BE2C (cell line): Measurements from ENCODE around the gene ANKRD29.

Experiments used
- DNase-seq: peaks from one replicate; pipeline ENCODE4 v3.0.0-alpha.2; 2020
- H3K27me3 ChIP-seq: fragments of 250-450 bp; sonication (Bioruptor Pico); 2 replicates; pipeline ENCODE4 v1.5.1; 2020; ENCODE audit warnings: mild to moderate bottlenecking
- H3K36me3 ChIP-seq: fragments of 250-450 bp; sonication (Bioruptor Pico); 2 replicates; pipeline ENCODE4 v1.5.1; 2020; ENCODE audit warnings: mild to moderate bottlenecking
- H3K4me1 ChIP-seq: fragments of 250-450 bp; sonication (Bioruptor Pico); 2 replicates; pipeline ENCODE4 v1.5.1; 2020
- H3K4me3 ChIP-seq: 2 replicates; pipeline ENCODE4 v1.5.1; 2011; ENCODE audit warnings: low read depth, low read length
- H3K9me3 ChIP-seq: fragments of 250-450 bp; sonication (Bioruptor Pico); 2 replicates; pipeline ENCODE4 v1.5.1; 2020
- CTCF ChIP-seq: IDR thresholded peaks from 2 replicates; pipeline ENCODE4 v1.5.1; 2012; ENCODE audit warnings: mild to moderate bottlenecking, low read depth, low read length

Gene ANKRD29

GRCh38 chr18:23689031-23689615 lies 26.4 kb upstream of the ANKRD29 start, which contains the start of gene LAMA3:
Gene LAMA3, plus strand, starts transcription at chr18:23689453. Its CDS starts 231 bp downstream, at chr18:23689684.
- no peak for TF ChIP-seq CTCF
- Histone ChIP-seq H3K9me3 (no peaks in the 10 kb centered on the region), H3K4me1 (no peaks in the 10 kb centered on the region), H3K4me3 (peak within 1 kb of the TSS; percentile 39), H3K36me3 (no peaks in the 10 kb centered on the region), H3K27me3 (peaks cover 18% of the 10 kb centered on the region)
- peak; percentile 32 for DNase-seq

GRCh38 chr18:23688528-23688927 lies 25.8 kb upstream of the ANKRD29 start:
- DNase-seq = no peak
- Histone ChIP-seq H3K9me3 (no peaks in the 10 kb centered on the region), H3K36me3 (no peaks in the 10 kb centered on the region), H3K4me3 (no peak overlapping the region), H3K27me3 (peaks cover 18% of the 10 kb centered on the region), H3K4me1 (no peaks in the 10 kb centered on the region)
- no peak for TF ChIP-seq CTCF

- no peak for TF ChIP-seq CTCF
- DNase-seq = no peak
- no peaks in the 10 kb centered on the region for H3K36me3 ChIP-seq
- H3K27me3 ChIP-seq = peaks cover 12% of the 10 kb centered on the region
- no peak overlapping the region for H3K4me3 ChIP-seq
- no peaks in the 10 kb centered on the region for H3K4me1 ChIP-seq
- no peaks in the 10 kb centered on the region for H3K9me3 ChIP-seq
Observed at GRCh38 chr18:23684515-23685197, 21.9 kb upstream of the ANKRD29 start.

- DNase-seq = no peak
- Histone ChIP-seq H3K4me1 (no peaks in the 10 kb centered on the region), H3K9me3 (no peaks in the 10 kb centered on the region), H3K27me3 (peaks cover 3% of the 10 kb centered on the region), H3K4me3 (no peak overlapping the region), H3K36me3 (no peaks in the 10 kb centered on the region)
- no peak for TF ChIP-seq CTCF
Observed at GRCh38 chr18:23683671-23684070, 21.0 kb upstream of the ANKRD29 start.

- Histone ChIP-seq H3K27me3 (no peaks in the 10 kb centered on the region), H3K4me1 (no peaks in the 10 kb centered on the region), H3K4me3 (no peak overlapping the region), H3K36me3 (no peaks in the 10 kb centered on the region), H3K9me3 (no peaks in the 10 kb centered on the region)
- no peak for DNase-seq
- no peak for TF ChIP-seq CTCF
Observed at GRCh38 chr18:23683155-23683554, 20.4 kb upstream of the ANKRD29 start.

GRCh38 chr18:23682472-23682871 lies 19.8 kb upstream of the ANKRD29 start:
- Histone ChIP-seq H3K4me3 (no peak overlapping the region), H3K4me1 (no peaks in the 10 kb centered on the region)

More at GRCh38 chr18:23682472-23682871, 19.8 kb upstream of the ANKRD29 start:
- Histone ChIP-seq H3K36me3 (no peaks in the 10 kb centered on the region), H3K9me3 (no peaks in the 10 kb centered on the region), H3K27me3 (no peaks in the 10 kb centered on the region)
- no peak for TF ChIP-seq CTCF
- no peak for DNase-seq
